PC-3 (cell line): Measurements from ENCODE around the gene EIF6. TPM values are rescaled to one million over a fixed set of nuclear protein-coding genes. Genes with fewer than 3 reads are reported as not detected.

Experiments
- ATAC-seq: fragments of 200-7000 bp; cut with Tn5 transposase; 2 replicates; pipeline ENCODE4 v1.9.1; 2020; ENCODE audit warnings: mild to moderate bottlenecking, moderate library complexity
- BruUV-seq: library from RNA; stranded (reverse); fragments of 400-500 nt; replicated peaks from 2 replicates; lab custom pipeline; 2021; lab: Mats Ljungman, UMichigan
- CTCF ChIA-PET: fragments of 300-600 bp; sonication (Branson Sonifier 250); formaldehyde crosslinking; loops from one replicate; lab custom pipeline; 2022; ENCODE audit warnings: antibody characterized with exemption; lab: Charles Lee
- POLR2A ChIA-PET: fragments of 300-600 bp; sonication (Branson Sonifier 250); formaldehyde crosslinking; loops from one replicate; lab custom pipeline; 2022; ENCODE audit warnings: antibody characterized with exemption; ENCODE audit not compliant: unreplicated experiment; lab: Charles Lee
- DNase-seq: peaks from one replicate; pipeline ENCODE4 v3.0.0-alpha.2; 2015
- H2AFZ ChIP-seq: fragments of 300-600 bp; sonication (generic); 2 replicates; pipeline ENCODE4 v1.6.0; 2016; ENCODE audit warnings: antibody characterized with exemption, low read length
- H3F3A ChIP-seq: fragments of 300-600 bp; sonication (generic); one replicate; pipeline ENCODE4 v1.6.0; 2017; ENCODE audit warnings: antibody characterized with exemption, low read length, control low read depth, mild to moderate bottlenecking; ENCODE audit not compliant: unreplicated experiment
- H3K27ac ChIP-seq: fragments of 300-600 bp; sonication (generic); 2 replicates; pipeline ENCODE4 v1.5.1; 2016; ENCODE audit warnings: mild to moderate bottlenecking, low read length
- H3K27me3 ChIP-seq: fragments of 300-600 bp; sonication (generic); 2 replicates; pipeline ENCODE4 v1.6.1; 2016; ENCODE audit warnings: low read length, mixed read lengths
- H3K36me3 ChIP-seq: fragments of 300-600 bp; sonication (generic); 2 replicates; pipeline ENCODE4 v1.6.1; 2016; ENCODE audit warnings: low read depth, mixed run types, low read length, mixed read lengths
- H3K4me1 ChIP-seq: fragments of 300-600 bp; sonication (generic); 2 replicates; pipeline ENCODE4 v1.5.1; 2016; ENCODE audit warnings: low read length; ENCODE audit not compliant: insufficient read depth
- H3K4me2 ChIP-seq: fragments of 300-600 bp; sonication (generic); 2 replicates; pipeline ENCODE4 v1.6.0; 2016; ENCODE audit warnings: low read length
- H3K4me3 ChIP-seq: fragments of 300-600 bp; sonication (generic); 2 replicates; pipeline ENCODE4 v1.5.1; 2016; ENCODE audit warnings: mild to moderate bottlenecking, low read length, mixed read lengths
- H3K79me2 ChIP-seq: fragments of 300-600 bp; sonication (generic); 2 replicates; pipeline ENCODE4 v1.6.1; 2017; ENCODE audit warnings: low read length, mixed read lengths
- H3K9ac ChIP-seq: fragments of 300-600 bp; sonication (generic); 2 replicates; pipeline ENCODE4 v1.6.0; 2016; ENCODE audit warnings: mild to moderate bottlenecking, low read length
- H3K9me2 ChIP-seq: fragments of 300-600 bp; sonication (generic); replicated peaks from 2 replicates; pipeline ENCODE4 v1.6.1; 2016; ENCODE audit warnings: mixed run types, low read length, mixed read lengths
- H3K9me3 ChIP-seq: fragments of 300-600 bp; sonication (generic); 2 replicates; pipeline ENCODE4 v1.6.1; 2016; ENCODE audit warnings: low read length, mixed read lengths
- H4K20me1 ChIP-seq: fragments of 300-600 bp; sonication (generic); 2 replicates; pipeline ENCODE4 v1.6.1; 2016; ENCODE audit warnings: low read length, mixed read lengths
- CTCF ChIP-seq: fragments of 300-600 bp; sonication (generic); conservative IDR thresholded peaks from 2 replicates; pipeline ENCODE4 v1.5.1; 2017; ENCODE audit warnings: antibody characterized with exemption, low read depth, mild to moderate bottlenecking, low read length
- EZH2 ChIP-seq: fragments of 300-600 bp; sonication (generic); IDR thresholded peaks from one replicate; pipeline ENCODE4 v1.6.1; 2017; ENCODE audit warnings: antibody characterized with exemption, mild to moderate bottlenecking, low read length; ENCODE audit not compliant: unreplicated experiment
- EZH2phosphoT487 ChIP-seq: fragments of 300-600 bp; sonication (generic); IDR thresholded peaks from 2 replicates; pipeline ENCODE4 v1.6.1; 2018; ENCODE audit warnings: mild to moderate bottlenecking, antibody characterized with exemption, low read length, borderline replicate concordance
- intact Hi-C: fragments of 100-400 bp; cut with micrococcal nuclease; formaldehyde crosslinking; loops from 2 replicates; pipeline ENCODE4 v1.9.0; 2023
- total RNA-seq: library from RNA; depleted of rRNA; stranded (reverse); fragments of >200 nt; gene quantifications from 2 replicates; pipeline ENCODE4 v1.2.3, GENCODE V29; 2014

Gene EIF6
- total RNA-seq, 1 experiment from 2014 or later = 292 TPM

GRCh38 chr20:35301426-35301825 lies 16.9 kb upstream of the EIF6 start:
- Histone ChIP-seq H3K27me3 (no peaks in the 10 kb centered on the region), H3K4me2 (no peak overlapping the region), H3F3A (peaks cover 2% of the 10 kb centered on the region), H3K4me3 (no peak overlapping the region), H3K27ac (peak overlapping the region; percentile 98), H3K9ac (no peak overlapping the region), H3K9me2 (no peaks in the 10 kb centered on the region), H3K9me3 (no peaks in the 10 kb centered on the region), H3K79me2 (0 out of 2 replicates have a peak, but pooled peaks cover 7% of the 10 kb centered on the region), H3K4me1 (peaks cover 59% of the 10 kb centered on the region), H2AFZ (no peak overlapping the region), H4K20me1 (no peaks in the 10 kb centered on the region), H3K36me3 (no peaks in the 10 kb centered on the region)
- intact Hi-C loops = no loop called here
- no peak for DNase-seq
- ChIA-PET CTCF (interaction anchor here (1.0 kb wide), 1 partner anchor 28 kb away, joined by 4 read pairs; no protein-coding TSS in a partner anchor), POLR2A (no interaction called here)
- TF ChIP-seq CTCF (no peak), EZH2phosphoT487 (no peak), EZH2 (no peak)
- no TSS peak for BruUV-seq
- no peak for ATAC-seq

- DNase-seq (no peak), ATAC-seq (no peak)
- Histone ChIP-seq H3K4me2 (no peak overlapping the region), H2AFZ (no peak overlapping the region), H3K4me1 (peaks cover 53% of the 10 kb centered on the region), H3K9me2 (no peaks in the 10 kb centered on the region), H3K36me3 (no peaks in the 10 kb centered on the region), H3K79me2 (0 out of 2 replicates have a peak, but pooled peaks cover 7% of the 10 kb centered on the region), H3F3A (no peaks in the 10 kb centered on the region), H4K20me1 (no peaks in the 10 kb centered on the region), H3K27ac (no peak overlapping the region), H3K4me3 (no peak overlapping the region), H3K27me3 (no peaks in the 10 kb centered on the region), H3K9ac (no peak overlapping the region), H3K9me3 (no peaks in the 10 kb centered on the region)
- no TSS peak for BruUV-seq
- intact Hi-C loops = no loop called here
- POLR2A ChIA-PET = no interaction called here
- TF ChIP-seq EZH2 (no peak), EZH2phosphoT487 (no peak), CTCF (no peak)
- CTCF ChIA-PET = no interaction called here
Observed at GRCh38 chr20:35300469-35301262, 16.1 kb upstream of the EIF6 start.

- no peak for TF ChIP-seq EZH2phosphoT487
- no peak for TF ChIP-seq CTCF
- TF ChIP-seq EZH2 = no peak
- H3F3A ChIP-seq = no peaks in the 10 kb centered on the region
- peaks cover 45% of the 10 kb centered on the region for H3K4me1 ChIP-seq
- 0 out of 2 replicates have a peak, but pooled peaks cover 5% of the 10 kb centered on the region for H3K79me2 ChIP-seq
- no peaks in the 10 kb centered on the region for H3K9me3 ChIP-seq
- DNase-seq (no peak), ATAC-seq (no peak)
- no TSS peak for BruUV-seq
- intact Hi-C loops = no loop called here
- no peaks in the 10 kb centered on the region for H3K27me3 ChIP-seq
- no peaks in the 10 kb centered on the region for H3K9me2 ChIP-seq
- no peaks in the 10 kb centered on the region for H4K20me1 ChIP-seq
- ChIA-PET CTCF (no interaction called here), POLR2A (no interaction called here)
- H3K4me2 ChIP-seq = no peak overlapping the region
- no peaks in the 10 kb centered on the region for H3K36me3 ChIP-seq
- no peak overlapping the region for H3K4me3 ChIP-seq
- H2AFZ ChIP-seq = no peak overlapping the region
- H3K27ac ChIP-seq = no peak overlapping the region
- no peak overlapping the region for H3K9ac ChIP-seq
Observed at GRCh38 chr20:35299780-35300179, 15.2 kb upstream of the EIF6 start.
